ENCODE data around the gene TMEM150C. TPM values are rescaled to one million over a fixed set of nuclear protein-coding genes. Genes with fewer than 3 reads are reported as not detected.

The TMEM150C gene
- total RNA-seq: under 0.01 and 0.11 TPM in 2 replicates

DNA sequence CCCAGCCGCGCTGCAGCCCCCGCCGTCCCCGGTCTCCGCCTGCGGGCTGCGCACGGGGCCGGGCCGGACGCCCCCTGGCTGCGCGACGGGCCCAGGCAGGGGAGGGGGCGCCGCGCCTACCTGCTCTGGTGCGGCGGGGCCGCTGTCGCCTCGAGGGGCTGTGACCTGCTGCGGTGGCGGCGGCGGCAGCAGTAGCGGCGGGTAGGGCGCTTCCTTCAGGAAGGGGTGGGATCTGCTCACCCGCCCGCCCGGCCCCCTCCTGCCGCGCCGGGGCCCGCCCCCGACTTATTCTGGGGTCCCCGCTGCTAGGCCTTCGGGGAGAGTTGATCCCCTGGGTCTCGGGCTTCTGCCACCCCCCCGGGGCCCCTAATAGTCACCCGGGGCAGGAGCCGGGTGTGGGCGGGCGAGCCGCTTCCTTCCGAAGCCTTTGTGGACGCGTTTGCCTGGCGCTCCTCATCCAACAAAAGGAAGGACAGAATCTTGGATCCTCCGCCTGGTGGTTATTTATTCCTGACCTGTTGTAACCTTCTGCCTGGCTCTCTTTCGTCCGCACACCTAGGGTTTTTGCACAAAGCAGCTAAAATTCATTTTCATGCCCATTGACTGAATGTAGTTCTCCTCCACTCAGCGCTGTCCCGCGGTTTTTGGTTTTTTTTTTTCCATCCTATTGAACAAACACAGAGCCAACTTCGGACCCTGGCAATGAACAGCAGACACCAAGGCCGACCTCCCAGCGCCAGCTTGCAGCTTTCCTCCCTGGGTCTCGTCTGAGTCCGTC, at the start of gene TMEM150C:
TMEM150C (minus strand) TSS at position 203 of the 778 bp plus-strand sequence. CDS start 57,331 bp downstream, outside the sequence.

Other genes with a start within 250 kb of the TMEM150C start
- 22.4 and 29.1 TPM in 2 replicates for gene HNRNPD, start 188.0 kb downstream of the TMEM150C start, total RNA-seq
- gene HNRNPDL, start 131.5 kb downstream of the TMEM150C start, total RNA-seq: 112 and 143 TPM in 2 replicates
- 14.9 and 20.6 TPM in 2 replicates for gene ENOPH1, start 131.4 kb downstream of the TMEM150C start, total RNA-seq
- gene SCD5, start 236.8 kb upstream of the TMEM150C start, total RNA-seq: 82.4 and 173 TPM in 2 replicates

Data from placental epithelial cell (primary cell).